H4 (cell line): ENCODE data around the gene MRPS35. TPM values are rescaled to one million over a fixed set of nuclear protein-coding genes. Genes with fewer than 3 reads are reported as not detected.

Experiments used
- DNase-seq: peaks from one replicate; pipeline ENCODE4 v3.0.0-alpha.2; 2015; ENCODE audit warnings: low spot score
- total RNA-seq: library from RNA; depleted of rRNA; stranded (reverse); fragments of >200 nt; shearing (Covaris generic); gene quantifications from 2 replicates; pipeline ENCODE4 v1.2.3, GENCODE V29; 2014

The MRPS35 gene
- total RNA-seq, 1 experiment from 2014 or later: 105 TPM

DNA sequence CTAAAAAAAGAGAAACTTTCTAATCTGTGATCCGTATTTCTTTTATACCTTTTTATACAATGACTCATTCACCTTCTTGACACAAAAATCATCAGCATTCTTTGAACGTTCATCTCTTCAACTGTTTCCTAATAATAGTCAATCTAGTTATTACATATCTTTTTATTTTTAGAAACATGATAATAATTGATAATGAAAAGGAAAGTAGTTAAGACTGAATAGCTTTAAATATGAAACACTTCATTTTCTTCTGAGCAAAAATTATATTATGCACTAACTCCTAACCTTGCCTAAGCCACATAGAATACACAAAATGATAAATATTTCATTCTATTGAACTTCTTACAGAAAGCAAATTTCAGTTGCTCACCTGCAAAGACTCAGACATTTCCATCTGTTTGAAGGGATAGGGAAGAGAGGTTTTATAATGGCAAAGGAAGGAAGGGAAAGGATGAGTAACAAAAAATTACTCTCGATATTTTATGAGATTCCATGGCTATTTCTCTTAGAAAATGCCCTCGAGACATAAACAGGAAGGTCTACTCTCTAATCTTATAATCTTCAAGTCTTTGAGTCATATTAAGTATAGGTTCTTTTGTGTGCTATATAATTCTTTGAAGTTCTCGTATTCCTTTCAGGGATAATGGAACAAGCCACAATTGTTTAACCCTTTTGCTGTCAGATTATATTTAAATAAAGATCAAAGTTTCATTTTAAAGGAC, 61.9 kb downstream of the MRPS35 start:
- DNase-seq: peak; percentile 10

DNA sequence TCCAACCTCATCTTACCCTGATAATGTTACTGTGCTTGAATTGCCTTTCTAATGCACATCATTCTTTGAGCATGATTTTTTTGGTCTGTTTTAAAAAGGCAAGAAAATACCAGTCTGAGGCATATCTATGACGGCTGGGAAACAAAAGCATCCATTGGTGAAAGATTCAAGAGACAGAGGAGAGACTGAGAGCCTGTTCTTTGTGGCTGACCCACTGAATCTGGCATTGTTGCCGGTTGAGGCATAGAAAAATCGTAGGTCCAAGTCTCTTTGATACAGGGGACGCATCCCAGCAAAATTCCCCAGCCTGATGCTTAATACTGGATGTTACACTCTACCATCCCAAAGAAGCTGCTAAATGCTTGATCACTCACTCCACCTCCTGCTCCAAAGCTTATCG, 66.5 kb downstream of the MRPS35 start:
- no peak for DNase-seq

DNA sequence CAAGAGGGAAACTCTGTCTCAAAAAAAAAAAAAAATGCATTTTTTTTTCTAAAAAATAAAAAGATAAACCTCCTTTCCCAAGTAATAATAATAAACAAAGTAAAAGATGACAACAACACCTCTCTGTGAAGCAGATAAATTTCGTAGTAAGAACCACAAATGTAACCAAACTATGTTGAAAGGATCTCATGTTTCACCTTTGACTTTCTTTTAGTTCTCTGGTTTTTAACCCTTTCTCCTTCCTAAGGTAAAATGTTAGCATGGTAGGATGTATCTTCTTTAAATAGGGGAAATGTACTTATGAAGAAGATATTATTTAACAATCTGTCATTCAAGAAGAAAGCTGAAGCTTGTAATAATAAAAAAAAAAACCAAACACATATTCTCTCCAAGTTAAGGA, 67.6 kb downstream of the MRPS35 start:
- DNase-seq: peak; percentile 25

DNA sequence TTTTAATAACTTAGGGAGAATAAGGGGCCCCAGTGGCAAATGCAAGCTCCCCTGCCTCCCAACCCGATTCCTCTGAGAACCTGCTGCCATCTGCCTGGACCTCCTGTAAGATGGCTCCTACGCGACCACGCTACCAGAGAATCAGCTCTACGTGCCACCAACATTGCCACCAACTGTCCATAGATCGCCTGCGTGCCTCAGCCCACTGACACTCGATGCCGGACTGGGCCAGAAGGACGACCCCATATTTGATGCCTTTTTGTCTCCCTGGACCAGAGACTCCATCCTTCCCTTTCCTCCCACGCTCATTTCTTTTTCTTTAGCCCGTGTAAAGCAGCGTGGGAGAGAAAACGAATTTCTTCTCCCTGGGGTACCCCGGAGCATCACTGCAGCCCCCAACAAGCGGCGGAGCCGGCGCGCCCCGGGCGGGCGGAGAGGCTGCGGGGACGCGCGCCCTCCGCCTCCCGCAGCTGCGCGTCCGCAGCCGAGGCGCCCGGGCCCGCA, 68.8 kb downstream of the MRPS35 start:
- no peak for DNase-seq

GRCh38 chr12:27779920-27780611, 69.4 kb downstream of the MRPS35 start, which contains the start of the genes KLHL42 and MANSC4:
TSS of gene KLHL42 (plus strand) at chr12:27780233. CDS start at chr12:27780331, 98 bp downstream.
TSS of gene MANSC4 (minus strand) at chr12:27780236. CDS start at chr12:27771276, 8,960 bp downstream.
- peak; percentile 28 for DNase-seq

- peak; percentile 51 for DNase-seq
Observed at GRCh38 chr12:27780612-27781408, 70.2 kb downstream of the MRPS35 start.

- no peak for DNase-seq
Observed at GRCh38 chr12:27781680-27782079, 71.0 kb downstream of the MRPS35 start.

DNA sequence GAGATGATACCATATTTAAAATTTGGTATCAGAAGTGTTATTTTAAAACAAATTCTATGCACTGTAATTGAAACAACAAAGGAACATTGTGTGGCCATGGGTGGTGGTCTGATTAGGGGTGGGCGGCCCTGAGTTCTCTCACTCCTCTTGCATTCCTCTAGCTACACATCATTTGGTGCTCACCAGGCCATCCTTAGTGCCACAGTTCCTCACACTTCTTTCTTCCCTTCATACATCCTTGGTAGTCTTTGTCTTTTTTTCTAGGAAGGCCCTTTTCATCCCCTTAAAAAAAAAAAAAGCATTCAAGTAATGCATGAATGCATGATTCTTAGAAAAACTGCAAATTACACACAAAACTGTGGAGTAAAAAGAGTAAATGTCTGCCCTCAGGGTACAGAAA, 71.8 kb downstream of the MRPS35 start:
- no peak for DNase-seq

DNA sequence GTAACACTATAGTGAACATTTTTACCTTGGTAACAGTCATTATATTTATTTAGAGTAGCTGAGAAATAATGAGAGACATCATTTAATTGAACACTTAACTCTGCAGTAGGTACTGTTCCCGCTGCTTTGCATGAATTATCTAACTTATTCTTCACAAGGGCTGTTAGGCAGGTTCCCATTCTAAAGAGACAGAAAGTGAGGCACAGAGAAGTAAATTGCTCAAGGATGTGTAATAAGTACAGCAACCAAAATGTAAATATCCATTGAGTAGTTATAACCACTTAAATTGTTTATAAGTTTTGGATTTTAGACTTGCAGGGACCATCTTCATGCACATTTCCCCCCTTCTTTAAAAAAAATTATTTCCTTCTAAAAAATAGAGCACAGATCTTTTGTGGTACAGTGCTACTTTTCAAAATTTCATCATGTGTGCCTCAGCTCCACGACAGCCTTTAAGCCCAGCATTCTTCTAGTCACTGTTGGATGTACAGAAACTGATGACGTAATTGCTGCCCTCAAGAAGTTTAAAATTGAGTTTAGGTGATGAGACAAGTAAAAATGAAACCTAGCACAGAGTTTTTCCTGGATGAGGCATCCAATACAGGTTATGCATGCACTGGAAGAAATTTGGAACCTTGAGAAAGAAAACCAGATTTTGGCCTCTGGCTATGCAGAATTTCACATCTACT, 75.4 kb downstream of the MRPS35 start:
- peak; percentile 50 for DNase-seq

DNA sequence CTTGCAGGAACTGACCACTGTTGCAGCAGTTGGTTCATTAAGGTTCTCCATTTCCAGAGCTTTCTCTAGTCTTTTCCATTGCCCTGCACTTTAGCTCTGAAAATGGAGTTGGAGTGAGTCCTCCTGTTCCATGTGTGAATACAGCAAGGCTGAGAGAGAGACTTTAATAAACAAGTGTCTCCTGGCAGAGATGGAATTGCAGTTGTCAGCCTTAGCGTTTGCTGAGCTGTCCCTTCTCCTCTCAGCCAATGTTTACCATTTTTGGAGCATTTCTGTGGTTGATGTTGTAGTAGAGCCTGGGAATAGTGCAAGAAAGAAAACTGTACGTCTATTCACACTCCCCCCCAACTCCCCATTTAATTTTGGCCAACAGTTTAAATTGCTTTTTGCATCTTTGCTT, 76.9 kb downstream of the MRPS35 start:
- peak; percentile 10 for DNase-seq

DNA sequence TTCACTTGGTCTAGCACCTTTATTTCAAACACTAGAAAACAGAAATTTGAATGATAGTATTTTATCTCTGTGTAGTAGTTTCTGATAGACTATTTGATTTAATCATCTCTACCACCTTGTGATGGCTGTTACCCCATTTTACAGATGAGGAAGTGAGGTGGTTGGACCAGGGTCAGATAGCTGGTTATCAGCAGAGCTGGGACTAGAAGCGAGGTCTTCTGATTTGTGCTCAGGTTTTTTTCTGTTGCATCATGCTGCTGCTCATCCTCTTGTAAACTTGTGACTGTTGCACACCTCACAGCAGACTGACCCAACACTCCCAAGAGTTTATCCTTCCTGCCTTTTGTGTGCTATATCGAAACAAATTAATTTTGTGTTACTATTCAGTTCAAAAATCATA, 79.5 kb downstream of the MRPS35 start:
- DNase-seq: no peak

GRCh38 chr12:27794818-27795584, 84.4 kb downstream of the MRPS35 start:
- no peak for DNase-seq

DNA sequence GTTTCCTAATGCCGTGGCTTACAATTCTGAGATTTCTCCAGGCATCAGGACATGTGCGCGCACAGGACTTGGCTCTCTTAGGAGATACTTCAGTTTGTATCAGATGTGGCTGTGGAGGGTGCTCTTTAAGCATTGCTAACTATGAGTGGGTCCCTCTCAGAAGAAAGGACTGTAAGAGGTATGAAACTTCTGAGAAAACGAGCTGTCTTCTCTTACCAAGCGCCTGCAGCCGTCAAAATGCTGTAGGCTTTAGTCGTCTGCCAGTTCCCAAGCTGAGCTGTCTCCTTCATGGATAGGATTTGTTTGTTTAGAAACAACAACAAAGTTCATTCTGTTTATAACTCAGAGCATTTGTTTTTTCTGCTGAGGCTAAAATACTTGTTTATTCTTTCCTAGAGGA, 85.5 kb downstream of the MRPS35 start:
- DNase-seq: no peak

DNA sequence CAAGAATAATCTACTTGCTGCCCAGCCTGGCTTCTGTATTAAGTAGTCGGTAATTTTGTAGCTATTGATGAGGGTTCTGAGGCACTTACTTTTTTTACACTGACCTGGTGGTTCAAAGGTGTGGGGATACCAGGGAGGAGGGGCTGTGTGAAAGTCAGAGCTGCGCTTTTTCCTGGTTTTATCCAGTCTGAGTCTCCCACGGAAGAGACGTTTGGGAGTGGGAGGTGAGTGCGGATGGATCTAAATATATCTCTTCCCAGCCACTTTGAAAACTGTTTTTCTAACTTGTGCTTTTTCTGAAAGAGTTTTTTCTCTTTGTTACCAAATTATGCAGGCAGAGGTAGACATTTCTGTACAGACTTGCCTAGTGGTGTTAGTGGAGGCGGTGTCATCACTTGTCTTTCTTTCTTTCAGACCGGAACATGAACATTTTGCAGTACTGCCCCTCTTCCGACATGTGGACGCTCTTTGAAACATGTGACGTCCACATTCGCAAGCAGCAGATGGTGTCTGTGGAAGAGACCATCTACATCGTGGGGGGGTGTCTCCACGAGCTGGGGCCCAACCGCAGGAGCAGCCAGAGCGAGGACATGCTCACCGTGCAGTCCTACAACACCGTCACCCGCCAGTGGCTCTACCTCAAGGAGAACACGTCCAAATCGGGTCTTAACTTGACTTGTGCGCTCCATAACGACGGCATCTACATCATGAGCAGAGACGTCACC, 86.8 kb downstream of the MRPS35 start:
- no peak for DNase-seq

- no peak for DNase-seq
Observed at GRCh38 chr12:27800819-27801218, 90.2 kb downstream of the MRPS35 start.

- no peak for DNase-seq
Observed at GRCh38 chr12:27801630-27802029, 91.0 kb downstream of the MRPS35 start.

DNA sequence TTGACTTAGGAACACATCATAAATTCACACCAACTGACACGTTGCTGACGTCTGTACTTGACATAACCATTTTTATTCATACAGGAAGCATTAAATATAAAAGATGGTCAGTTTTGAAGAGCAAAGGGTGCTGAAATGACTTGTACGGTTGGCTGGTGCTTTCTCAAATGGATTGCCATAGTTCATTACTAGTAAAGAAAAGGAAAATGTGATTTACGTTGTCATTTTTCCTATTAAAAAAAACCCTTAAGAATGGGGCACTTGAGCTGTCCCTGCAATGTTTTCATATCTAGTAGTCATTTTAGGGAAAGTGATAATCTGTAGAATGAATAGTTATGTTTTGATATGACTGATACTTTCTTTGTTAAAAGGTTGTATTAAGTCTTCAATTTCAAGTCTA, 91.9 kb downstream of the MRPS35 start:
- DNase-seq: no peak

GRCh38 chr12:27802936-27803335, 92.3 kb downstream of the MRPS35 start:
- DNase-seq: no peak

DNA sequence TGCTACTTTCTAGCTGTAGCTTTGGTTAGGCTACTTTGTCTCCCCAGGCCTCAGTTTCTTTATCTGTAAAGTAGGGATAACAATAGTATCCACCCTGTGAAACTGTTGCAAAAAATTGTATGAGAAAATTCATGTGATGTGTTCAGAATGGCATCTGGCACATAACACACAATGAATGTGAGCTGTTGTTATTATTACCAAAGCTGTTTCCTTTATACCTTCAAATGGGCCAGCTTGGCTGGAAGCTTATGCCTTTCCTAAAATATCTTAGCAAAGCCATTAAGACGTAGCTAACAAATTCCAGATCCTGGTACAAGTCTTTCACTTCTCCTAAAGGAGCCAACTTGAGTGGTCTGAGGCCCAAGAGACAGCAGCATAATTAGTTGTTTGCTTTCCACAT, 94.6 kb downstream of the MRPS35 start:
- DNase-seq: no peak
